ENCODE results near the gene MYO19.

DNA sequence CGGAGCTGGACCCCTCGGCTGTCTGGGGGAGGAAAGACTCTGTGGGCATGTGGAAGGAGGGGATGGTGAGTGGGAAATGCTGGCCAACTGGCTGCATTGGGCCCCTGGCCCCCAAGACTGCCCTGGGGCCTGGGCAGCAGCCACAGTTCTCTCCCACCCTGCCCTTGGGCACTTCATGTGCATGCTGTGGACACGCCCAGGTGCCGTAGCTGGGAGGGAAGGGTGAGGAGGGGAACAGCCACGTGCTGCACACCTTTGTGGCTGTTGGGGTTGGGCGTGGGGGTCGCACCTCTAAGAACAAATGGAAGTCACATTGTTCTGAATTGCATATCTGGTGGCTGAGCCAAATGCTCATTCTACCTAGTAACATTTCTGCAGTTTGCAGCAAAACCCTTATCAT, 60.1 kb downstream of the MYO19 start:
- no peak for TF ChIP-seq POLR2A (IDR thresholded peaks at IDR 0.05)
- TF ChIP-seq, protein P1, sequence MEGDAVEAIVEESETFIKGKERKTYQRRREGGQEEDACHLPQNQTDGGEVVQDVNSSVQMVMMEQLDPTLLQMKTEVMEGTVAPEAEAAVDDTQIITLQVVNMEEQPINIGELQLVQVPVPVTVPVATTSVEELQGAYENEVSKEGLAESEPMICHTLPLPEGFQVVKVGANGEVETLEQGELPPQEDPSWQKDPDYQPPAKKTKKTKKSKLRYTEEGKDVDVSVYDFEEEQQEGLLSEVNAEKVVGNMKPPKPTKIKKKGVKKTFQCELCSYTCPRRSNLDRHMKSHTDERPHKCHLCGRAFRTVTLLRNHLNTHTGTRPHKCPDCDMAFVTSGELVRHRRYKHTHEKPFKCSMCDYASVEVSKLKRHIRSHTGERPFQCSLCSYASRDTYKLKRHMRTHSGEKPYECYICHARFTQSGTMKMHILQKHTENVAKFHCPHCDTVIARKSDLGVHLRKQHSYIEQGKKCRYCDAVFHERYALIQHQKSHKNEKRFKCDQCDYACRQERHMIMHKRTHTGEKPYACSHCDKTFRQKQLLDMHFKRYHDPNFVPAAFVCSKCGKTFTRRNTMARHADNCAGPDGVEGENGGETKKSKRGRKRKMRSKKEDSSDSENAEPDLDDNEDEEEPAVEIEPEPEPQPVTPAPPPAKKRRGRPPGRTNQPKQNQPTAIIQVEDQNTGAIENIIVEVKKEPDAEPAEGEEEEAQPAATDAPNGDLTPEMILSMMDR (IDR thresholded peaks at IDR 0.05) = no peak

All from Peyer's patch (tissue), 4 donors.